Measurements from ENCODE around the gene EFEMP1. TPM values are rescaled to one million over a fixed set of nuclear protein-coding genes. Genes with fewer than 3 reads are reported as not detected.

The EFEMP1 gene
- total RNA-seq, 4 donors from 2014 or later = 113 to 253 (median 137) TPM

GRCh38 chr2:55896633-55897032 is 26.9 kb downstream of the EFEMP1 start:
- Histone ChIP-seq H3K4me1 (peaks cover 0 to 11% (median 1%) of the 10 kb centered on the region in 4 donors), H3K27me3 (no peaks in the 10 kb centered on the region), H3K36me3 (no peaks in the 10 kb centered on the region), H3K9me3 (no peaks in the 10 kb centered on the region), H3K4me3 (no peak overlapping the region), H3K27ac (no peak overlapping the region)
- no peak for DNase-seq (ENCODE audit: low spot score in 2 of 2)
- TF ChIP-seq EP300 (IDR thresholded peaks at IDR 0.05) (no peak), CTCF (IDR thresholded peaks at IDR 0.05) (no peak), POLR2A (IDR thresholded peaks at IDR 0.05) (no peak)

- TF ChIP-seq EP300 (IDR thresholded peaks at IDR 0.05) (no peak), POLR2A (IDR thresholded peaks at IDR 0.05) (no peak), CTCF (IDR thresholded peaks at IDR 0.05) (no peak)
- H3K27me3 ChIP-seq = no peaks in the 10 kb centered on the region
- WGBS, 2 donors = 77 to 90% methylated on average over 2 of the region's 2 CpGs
- no peak for DNase-seq (ENCODE audit: low spot score in 2 of 2)
- no peak overlapping the region for H3K4me3 ChIP-seq
- H3K4me1 ChIP-seq = peaks cover 0 to 12% (median 2%) of the 10 kb centered on the region in 4 donors
- no peaks in the 10 kb centered on the region for H3K9me3 ChIP-seq
- no peaks in the 10 kb centered on the region for H3K36me3 ChIP-seq
- no peak overlapping the region for H3K27ac ChIP-seq
Observed at GRCh38 chr2:55894720-55895119, 28.9 kb downstream of the EFEMP1 start.

- no peak overlapping the region for H3K4me3 ChIP-seq
- H3K36me3 ChIP-seq = no peaks in the 10 kb centered on the region
- no peaks in the 10 kb centered on the region for H3K27me3 ChIP-seq
- H3K9me3 ChIP-seq = no peaks in the 10 kb centered on the region
- TF ChIP-seq POLR2A (IDR thresholded peaks at IDR 0.05) (no peak), CTCF (IDR thresholded peaks at IDR 0.05) (no peak), EP300 (IDR thresholded peaks at IDR 0.05) (no peak)
- DNase-seq (ENCODE audit: low spot score in 2 of 2) = no peak
- H3K4me1 ChIP-seq = peaks cover 0 to 41% (median 13%) of the 10 kb centered on the region in 4 donors
- 35 to 41% methylated on average over 2 of the region's 2 CpGs for WGBS, 2 donors
- peak overlapping the region in 1 of 4 donors; percentile 53 for H3K27ac ChIP-seq
Observed at GRCh38 chr2:55891671-55892094, 31.9 kb downstream of the EFEMP1 start.

GRCh38 chr2:55888936-55889335 is 34.6 kb downstream of the EFEMP1 start:
- H3K27me3 ChIP-seq = no peaks in the 10 kb centered on the region
- WGBS, 2 donors = 35 to 56% methylated on average over 3 of the region's 3 CpGs
- DNase-seq (ENCODE audit: low spot score in 2 of 2) = no peak

More at GRCh38 chr2:55888936-55889335, 34.6 kb downstream of the EFEMP1 start:
- Histone ChIP-seq H3K27ac (peak overlapping the region in 3 of 4 donors; percentile 11 to 84 (median 75)), H3K4me1 (peaks cover 0 to 67% (median 23%) of the 10 kb centered on the region in 4 donors), H3K9me3 (no peaks in the 10 kb centered on the region), H3K4me3 (no peak overlapping the region), H3K36me3 (no peaks in the 10 kb centered on the region)
- TF ChIP-seq POLR2A (IDR thresholded peaks at IDR 0.05) (no peak), CTCF (IDR thresholded peaks at IDR 0.05) (no peak), EP300 (IDR thresholded peaks at IDR 0.05) (no peak)

Measured in tibial nerve (tissue), 4 donors.